HL-60 (cell line): ENCODE results near the gene AHRR.

Experiments used
- DNase-seq, 2 experiments: peaks; one replicate each; pipeline ENCODE4 v3.0.0-alpha.2; 2010 to 2020; ENCODE audit warnings: low read depth in 1 of 2, low spot score in 1 of 2
- H3K27ac ChIP-seq: fragments of 250-450 bp; sonication (Bioruptor Pico); replicated peaks from 2 replicates; pipeline ENCODE4 v1.5.1; 2020; ENCODE audit warnings: mild to moderate bottlenecking, moderate library complexity
- H3K27me3 ChIP-seq: fragments of 250-450 bp; sonication (Bioruptor Pico); 2 replicates; pipeline ENCODE4 v1.5.1; 2021; ENCODE audit warnings: mild to moderate bottlenecking, moderate library complexity; ENCODE audit not compliant: insufficient read depth, poor library complexity, severe bottlenecking
- H3K4me3 ChIP-seq: replicated peaks from 2 replicates; pipeline ENCODE4 v1.5.1; 2011; ENCODE audit warnings: mild to moderate bottlenecking, control low read depth, low read length; ENCODE audit not compliant: insufficient read depth
- GABPA ChIP-seq: IDR thresholded peaks from 2 replicates; pipeline ENCODE4 v1.6.1; 2012; ENCODE audit warnings: low read depth
- POLR2AphosphoS5 ChIP-seq: IDR thresholded peaks from 2 replicates; pipeline ENCODE4 v1.6.1; 2012; ENCODE audit warnings: low read depth
- SPI1 ChIP-seq: IDR thresholded peaks from 2 replicates; pipeline ENCODE4 v1.6.1; 2012; ENCODE audit warnings: low read depth, mild to moderate bottlenecking, borderline replicate concordance
- TF ChIP-seq, protein P1 (sequence below): IDR thresholded peaks from 2 replicates; pipeline ENCODE4 v1.6.1; 2012; ENCODE audit warnings: low read depth; ENCODE audit not compliant: insufficient replicate concordance
- TF ChIP-seq, protein P2 (sequence below): IDR thresholded peaks from one replicate; pipeline ENCODE4 v1.5.1; 2011; ENCODE audit warnings: low read length, control low read depth, inconsistent platforms; ENCODE audit not compliant: insufficient read depth

Gene AHRR

DNA sequence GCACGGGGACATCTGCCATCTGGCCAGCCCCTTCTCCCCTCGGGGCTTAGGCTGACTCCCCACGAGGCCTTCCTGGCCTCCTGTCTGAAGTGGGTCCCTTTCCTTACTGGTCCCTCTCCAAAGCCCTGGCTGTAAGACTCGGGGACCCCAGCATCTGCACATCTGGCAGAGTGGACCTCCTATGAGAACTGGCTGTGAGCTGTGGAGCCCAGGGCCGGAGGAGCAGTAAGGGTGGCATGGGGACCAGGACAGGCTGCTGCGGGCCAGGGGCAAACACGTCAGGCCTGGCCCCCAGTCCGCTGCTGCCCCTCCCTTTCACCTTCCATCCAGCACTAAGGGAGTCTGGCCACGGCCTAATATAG is 155.3 kb downstream of the AHRR start:
- Histone ChIP-seq H3K27ac (no peak overlapping the region), H3K27me3 (peaks cover 55% of the 10 kb centered on the region), H3K4me3 (no peak overlapping the region)
- no peak for TF ChIP-seq POLR2AphosphoS5
- no peak for TF ChIP-seq SPI1
- TF ChIP-seq, protein P1, sequence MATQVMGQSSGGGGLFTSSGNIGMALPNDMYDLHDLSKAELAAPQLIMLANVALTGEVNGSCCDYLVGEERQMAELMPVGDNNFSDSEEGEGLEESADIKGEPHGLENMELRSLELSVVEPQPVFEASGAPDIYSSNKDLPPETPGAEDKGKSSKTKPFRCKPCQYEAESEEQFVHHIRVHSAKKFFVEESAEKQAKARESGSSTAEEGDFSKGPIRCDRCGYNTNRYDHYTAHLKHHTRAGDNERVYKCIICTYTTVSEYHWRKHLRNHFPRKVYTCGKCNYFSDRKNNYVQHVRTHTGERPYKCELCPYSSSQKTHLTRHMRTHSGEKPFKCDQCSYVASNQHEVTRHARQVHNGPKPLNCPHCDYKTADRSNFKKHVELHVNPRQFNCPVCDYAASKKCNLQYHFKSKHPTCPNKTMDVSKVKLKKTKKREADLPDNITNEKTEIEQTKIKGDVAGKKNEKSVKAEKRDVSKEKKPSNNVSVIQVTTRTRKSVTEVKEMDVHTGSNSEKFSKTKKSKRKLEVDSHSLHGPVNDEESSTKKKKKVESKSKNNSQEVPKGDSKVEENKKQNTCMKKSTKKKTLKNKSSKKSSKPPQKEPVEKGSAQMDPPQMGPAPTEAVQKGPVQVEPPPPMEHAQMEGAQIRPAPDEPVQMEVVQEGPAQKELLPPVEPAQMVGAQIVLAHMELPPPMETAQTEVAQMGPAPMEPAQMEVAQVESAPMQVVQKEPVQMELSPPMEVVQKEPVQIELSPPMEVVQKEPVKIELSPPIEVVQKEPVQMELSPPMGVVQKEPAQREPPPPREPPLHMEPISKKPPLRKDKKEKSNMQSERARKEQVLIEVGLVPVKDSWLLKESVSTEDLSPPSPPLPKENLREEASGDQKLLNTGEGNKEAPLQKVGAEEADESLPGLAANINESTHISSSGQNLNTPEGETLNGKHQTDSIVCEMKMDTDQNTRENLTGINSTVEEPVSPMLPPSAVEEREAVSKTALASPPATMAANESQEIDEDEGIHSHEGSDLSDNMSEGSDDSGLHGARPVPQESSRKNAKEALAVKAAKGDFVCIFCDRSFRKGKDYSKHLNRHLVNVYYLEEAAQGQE: no peak
- TF ChIP-seq, protein P2, sequence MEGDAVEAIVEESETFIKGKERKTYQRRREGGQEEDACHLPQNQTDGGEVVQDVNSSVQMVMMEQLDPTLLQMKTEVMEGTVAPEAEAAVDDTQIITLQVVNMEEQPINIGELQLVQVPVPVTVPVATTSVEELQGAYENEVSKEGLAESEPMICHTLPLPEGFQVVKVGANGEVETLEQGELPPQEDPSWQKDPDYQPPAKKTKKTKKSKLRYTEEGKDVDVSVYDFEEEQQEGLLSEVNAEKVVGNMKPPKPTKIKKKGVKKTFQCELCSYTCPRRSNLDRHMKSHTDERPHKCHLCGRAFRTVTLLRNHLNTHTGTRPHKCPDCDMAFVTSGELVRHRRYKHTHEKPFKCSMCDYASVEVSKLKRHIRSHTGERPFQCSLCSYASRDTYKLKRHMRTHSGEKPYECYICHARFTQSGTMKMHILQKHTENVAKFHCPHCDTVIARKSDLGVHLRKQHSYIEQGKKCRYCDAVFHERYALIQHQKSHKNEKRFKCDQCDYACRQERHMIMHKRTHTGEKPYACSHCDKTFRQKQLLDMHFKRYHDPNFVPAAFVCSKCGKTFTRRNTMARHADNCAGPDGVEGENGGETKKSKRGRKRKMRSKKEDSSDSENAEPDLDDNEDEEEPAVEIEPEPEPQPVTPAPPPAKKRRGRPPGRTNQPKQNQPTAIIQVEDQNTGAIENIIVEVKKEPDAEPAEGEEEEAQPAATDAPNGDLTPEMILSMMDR: no peak
- no peak for TF ChIP-seq GABPA
- no peak for DNase-seq

DNA sequence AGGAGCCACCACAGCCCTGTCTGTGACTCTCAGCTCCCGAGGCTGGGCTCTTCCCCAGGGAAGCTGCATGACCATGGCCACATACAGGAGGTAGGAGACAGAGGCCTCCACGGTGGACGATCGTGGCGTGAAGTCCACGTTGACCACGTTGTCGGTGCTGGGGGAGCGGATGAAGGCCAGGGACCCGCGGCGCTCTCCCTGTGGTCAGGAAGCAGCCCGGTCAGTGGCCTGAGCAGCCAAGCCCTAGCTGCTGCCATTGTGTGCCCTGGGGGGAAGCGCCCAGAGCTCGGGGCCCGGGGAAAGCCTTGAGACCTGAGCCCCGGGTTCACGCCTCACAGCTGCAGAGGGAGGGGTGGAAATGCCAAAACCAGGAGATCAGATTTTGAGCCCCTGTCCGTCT is 155.7 kb downstream of the AHRR start:
- TF ChIP-seq SPI1 (no peak), GABPA (no peak), POLR2AphosphoS5 (no peak)
- TF ChIP-seq, protein P1: no peak
- TF ChIP-seq, protein P2: no peak
- Histone ChIP-seq H3K4me3 (no peak overlapping the region), H3K27me3 (peaks cover 55% of the 10 kb centered on the region), H3K27ac (no peak overlapping the region)
- DNase-seq: no peak

DNA sequence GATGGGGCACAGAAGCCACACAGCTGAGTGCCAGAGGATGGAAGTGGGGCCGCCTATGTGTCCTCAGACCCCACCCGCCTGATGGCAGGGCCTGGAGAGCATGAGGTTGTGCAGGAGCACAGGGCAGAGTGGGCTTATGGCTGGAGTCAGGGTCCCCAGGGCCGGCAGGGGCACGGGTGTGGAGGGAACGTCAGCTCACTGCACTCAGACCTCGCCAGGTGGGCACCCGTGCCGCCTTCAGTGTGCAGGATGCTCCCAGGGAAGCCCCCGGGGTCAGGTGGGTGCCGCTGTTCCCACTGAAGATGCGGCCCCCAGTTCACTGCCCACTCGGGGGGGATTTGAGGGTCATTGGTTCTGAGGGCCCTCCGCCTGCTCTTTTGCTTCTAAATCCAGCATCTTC is 156.4 kb downstream of the AHRR start:
- Histone ChIP-seq H3K27me3 (peaks cover 60% of the 10 kb centered on the region), H3K4me3 (no peak overlapping the region), H3K27ac (no peak overlapping the region)
- TF ChIP-seq POLR2AphosphoS5: no peak
- no peak for DNase-seq

DNA sequence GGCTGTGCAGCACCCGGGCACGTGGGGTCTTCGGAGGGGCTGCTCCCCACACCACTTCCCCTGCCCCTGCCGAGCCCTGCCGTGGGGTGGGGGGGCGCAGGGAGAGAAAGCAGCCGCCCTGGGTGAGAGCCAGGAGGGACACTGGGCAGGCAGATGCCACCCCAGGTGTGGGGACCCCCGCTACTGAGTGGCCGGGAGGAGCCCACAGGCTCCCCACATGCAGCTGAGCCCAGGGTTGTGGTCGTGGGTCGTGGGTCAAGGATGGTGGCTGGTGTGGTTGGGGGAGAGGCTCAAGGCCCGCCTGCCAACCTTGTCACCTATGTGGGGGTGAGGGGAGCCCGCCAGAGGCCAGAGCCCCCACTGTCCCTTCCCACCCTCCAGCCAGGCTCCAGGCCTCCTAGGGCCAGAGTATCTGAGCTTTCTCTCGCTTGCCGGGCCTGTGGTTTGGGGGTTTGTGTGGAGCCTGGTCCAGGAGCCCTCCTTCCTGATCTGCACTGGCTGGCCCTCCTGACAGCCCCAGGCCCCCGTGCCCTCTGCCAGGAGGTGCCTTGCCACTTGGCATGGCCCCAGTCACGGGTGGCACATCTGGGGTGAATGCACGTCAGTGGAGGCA is 157.0 kb downstream of the AHRR start:
- no peak for DNase-seq
- TF ChIP-seq, protein P1: no peak
- TF ChIP-seq POLR2AphosphoS5 (no peak), GABPA (no peak), SPI1 (no peak)
- TF ChIP-seq, protein P2: no peak
- Histone ChIP-seq H3K4me3 (no peak overlapping the region), H3K27me3 (peaks cover 64% of the 10 kb centered on the region), H3K27ac (no peak overlapping the region)
